ENCODE data around the gene GALNT7. TPM values are rescaled to one million over a fixed set of nuclear protein-coding genes. Genes with fewer than 3 reads are reported as not detected.

The GALNT7 gene
- total RNA-seq, 1 experiment from 2014 or later: 28.9 TPM

DNA sequence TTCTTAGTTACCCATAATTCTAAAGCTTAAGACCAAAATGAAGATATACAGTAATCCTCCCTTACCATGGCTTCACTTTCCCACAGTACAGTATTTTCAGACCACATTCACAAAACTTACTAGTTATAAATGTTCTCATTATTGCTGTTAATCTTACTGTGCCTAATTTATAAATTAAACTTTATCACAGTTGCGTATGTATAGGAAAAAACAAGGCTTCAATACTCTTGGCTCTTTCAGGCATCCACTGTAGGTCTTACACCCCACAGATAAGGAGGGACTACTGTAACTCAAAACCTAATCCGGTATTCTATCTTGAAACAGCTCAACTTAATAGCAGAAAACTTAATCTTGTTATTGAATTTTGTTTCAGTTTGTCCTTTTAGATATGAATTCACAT is 162.0 kb downstream of the GALNT7 start:
- H3K4me2 ChIP-seq (ENCODE audit: low read depth, low read length, poor library complexity, severe bottlenecking): no peak overlapping the region
- no peaks in the 10 kb centered on the region for H3K9me2 ChIP-seq (replicated peaks; ENCODE audit: insufficient read depth, low read length)
- H3K4me3 ChIP-seq (ENCODE audit: low read length): no peak overlapping the region
- H3K79me2 ChIP-seq (ENCODE audit: low read length): peaks cover 25% of the 10 kb centered on the region
- no peaks in the 10 kb centered on the region for H3K9me3 ChIP-seq (ENCODE audit: low read length)
- H2AFZ ChIP-seq (ENCODE audit: low read length): no peak overlapping the region
- no peak overlapping the region for H3K9ac ChIP-seq (ENCODE audit: low read length)
- peaks cover 27% of the 10 kb centered on the region for H3K36me3 ChIP-seq (ENCODE audit: insufficient read depth, low read length)
- H3K27me3 ChIP-seq (ENCODE audit: low read length): no peaks in the 10 kb centered on the region
- H3K4me1 ChIP-seq (ENCODE audit: low read length): peaks cover 18% of the 10 kb centered on the region
- no peak for DNase-seq
- no peaks in the 10 kb centered on the region for H4K20me1 ChIP-seq (ENCODE audit: insufficient read depth, low read depth, low read length)
- no peak overlapping the region for H3K27ac ChIP-seq (ENCODE audit: low read length)

DNA sequence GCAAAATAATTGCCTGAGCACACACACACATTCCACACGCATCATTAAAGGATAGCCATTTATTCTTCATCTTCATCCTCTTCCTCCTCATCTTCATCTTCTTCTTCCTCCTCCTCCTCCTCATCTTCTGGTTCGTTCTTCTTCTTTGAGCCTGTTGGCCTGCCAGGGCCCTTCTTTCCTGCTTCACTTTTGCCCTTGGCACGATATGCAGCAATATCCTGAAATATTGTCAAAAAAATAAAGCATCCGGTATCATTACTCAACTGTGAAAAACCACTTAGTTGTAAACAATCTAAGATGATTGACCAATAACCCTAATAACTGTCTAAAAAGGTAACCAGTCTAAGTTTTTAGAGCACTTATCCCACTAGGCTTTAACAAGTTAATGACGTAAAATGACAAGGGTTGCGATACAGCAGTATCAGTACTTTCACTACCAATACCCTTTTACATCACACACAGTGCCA is 163.4 kb downstream of the GALNT7 start:
- Histone ChIP-seq H3K9ac (ENCODE audit: low read length) (peak overlapping the region; percentile 97), H3K27me3 (ENCODE audit: low read length) (no peaks in the 10 kb centered on the region), H3K36me3 (ENCODE audit: insufficient read depth, low read length) (peaks cover 27% of the 10 kb centered on the region), H3K4me3 (ENCODE audit: low read length) (peak overlapping the region; percentile 85), H3K4me2 (ENCODE audit: low read depth, low read length, poor library complexity, severe bottlenecking) (peak overlapping the region; percentile 85), H3K79me2 (ENCODE audit: low read length) (peaks cover 25% of the 10 kb centered on the region), H3K9me3 (ENCODE audit: low read length) (no peaks in the 10 kb centered on the region), H4K20me1 (ENCODE audit: insufficient read depth, low read depth, low read length) (no peaks in the 10 kb centered on the region), H3K4me1 (ENCODE audit: low read length) (peaks cover 30% of the 10 kb centered on the region), H3K27ac (ENCODE audit: low read length) (peak overlapping the region; percentile 91), H3K9me2 (replicated peaks; ENCODE audit: insufficient read depth, low read length) (no peaks in the 10 kb centered on the region), H2AFZ (ENCODE audit: low read length) (no peak overlapping the region)
- DNase-seq: no peak

DNA sequence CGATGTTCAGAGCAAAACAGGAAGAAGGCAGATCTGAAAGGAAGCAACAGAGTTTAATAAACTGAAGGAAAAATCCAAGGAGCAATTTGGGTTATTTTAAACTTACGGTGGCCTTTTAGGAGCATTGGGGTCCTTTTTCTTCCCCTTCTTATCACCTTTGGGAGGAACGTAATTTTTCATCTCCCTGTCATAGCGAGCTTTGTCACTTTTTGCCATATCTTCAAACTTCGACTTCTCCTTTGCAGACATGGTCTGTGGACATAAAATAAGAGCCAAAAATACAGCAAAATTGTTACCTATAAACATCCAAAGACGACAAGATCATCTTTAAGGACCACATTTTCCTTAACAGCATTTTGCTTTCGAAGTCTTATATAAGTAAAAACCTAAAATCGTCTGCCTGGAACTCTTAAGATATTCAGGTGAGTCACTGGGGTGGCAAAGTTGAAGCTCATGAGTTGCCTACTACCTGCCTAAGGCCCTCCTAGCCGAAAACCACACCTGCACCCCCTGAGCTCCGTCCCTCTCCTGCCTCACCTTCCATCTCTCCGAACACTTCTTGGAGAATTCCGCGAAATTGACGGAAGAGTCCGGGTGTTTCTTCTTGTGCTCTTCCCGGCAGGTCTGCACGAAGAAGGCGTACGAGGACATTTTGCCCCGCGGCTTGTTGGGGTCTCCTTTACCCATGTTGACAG is 164.5 kb downstream of the GALNT7 start:
- peak overlapping the region; percentile 91 for H3K27ac ChIP-seq (ENCODE audit: low read length)
- H3K36me3 ChIP-seq (ENCODE audit: insufficient read depth, low read length): peaks cover 27% of the 10 kb centered on the region
- H3K4me1 ChIP-seq (ENCODE audit: low read length): peaks cover 30% of the 10 kb centered on the region
- H3K9me3 ChIP-seq (ENCODE audit: low read length): no peaks in the 10 kb centered on the region
- H2AFZ ChIP-seq (ENCODE audit: low read length): no peak overlapping the region
- no peaks in the 10 kb centered on the region for H3K27me3 ChIP-seq (ENCODE audit: low read length)
- peaks cover 25% of the 10 kb centered on the region for H3K79me2 ChIP-seq (ENCODE audit: low read length)
- H3K9me2 ChIP-seq (replicated peaks; ENCODE audit: insufficient read depth, low read length): no peaks in the 10 kb centered on the region
- DNase-seq: peak; percentile 55
- H3K9ac ChIP-seq (ENCODE audit: low read length): peak overlapping the region; percentile 97
- H3K4me3 ChIP-seq (ENCODE audit: low read length): peak overlapping the region; percentile 85
- peak overlapping the region; percentile 85 for H3K4me2 ChIP-seq (ENCODE audit: low read depth, low read length, poor library complexity, severe bottlenecking)
- no peaks in the 10 kb centered on the region for H4K20me1 ChIP-seq (ENCODE audit: insufficient read depth, low read depth, low read length)

DNA sequence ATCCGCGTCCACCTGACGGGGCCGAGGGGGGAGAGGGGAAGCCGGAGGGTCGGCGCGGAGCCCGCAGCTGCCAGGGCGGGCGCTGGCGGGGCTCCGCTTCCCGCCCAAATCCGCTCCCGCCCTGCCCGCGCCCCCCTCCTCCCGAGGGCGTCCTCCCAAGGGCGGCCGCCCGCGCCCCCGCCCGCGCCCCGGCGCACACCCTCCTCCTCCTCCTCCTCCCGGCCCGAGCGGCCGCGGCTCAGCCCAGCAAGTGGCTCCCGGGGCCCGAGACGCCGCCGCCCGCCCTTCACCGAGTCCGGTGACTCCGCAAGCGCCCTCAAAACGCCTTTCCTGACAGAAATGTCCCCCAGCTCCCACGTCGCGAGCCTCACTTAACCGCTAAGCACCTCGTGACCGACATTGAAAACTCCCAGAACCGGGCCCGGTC is 165.1 kb downstream of the GALNT7 start:
- Histone ChIP-seq H3K27ac (ENCODE audit: low read length) (peak overlapping the region; percentile 91), H3K79me2 (ENCODE audit: low read length) (peaks cover 25% of the 10 kb centered on the region), H3K9me2 (replicated peaks; ENCODE audit: insufficient read depth, low read length) (no peaks in the 10 kb centered on the region), H2AFZ (ENCODE audit: low read length) (no peak overlapping the region), H3K36me3 (ENCODE audit: insufficient read depth, low read length) (peaks cover 27% of the 10 kb centered on the region), H3K4me2 (ENCODE audit: low read depth, low read length, poor library complexity, severe bottlenecking) (peak overlapping the region; percentile 85), H3K4me3 (ENCODE audit: low read length) (peak overlapping the region; percentile 85), H3K9me3 (ENCODE audit: low read length) (no peaks in the 10 kb centered on the region), H3K9ac (ENCODE audit: low read length) (peak overlapping the region; percentile 97), H4K20me1 (ENCODE audit: insufficient read depth, low read depth, low read length) (no peaks in the 10 kb centered on the region), H3K27me3 (ENCODE audit: low read length) (no peaks in the 10 kb centered on the region), H3K4me1 (ENCODE audit: low read length) (peaks cover 30% of the 10 kb centered on the region)
- DNase-seq: peak; percentile 57

DNA sequence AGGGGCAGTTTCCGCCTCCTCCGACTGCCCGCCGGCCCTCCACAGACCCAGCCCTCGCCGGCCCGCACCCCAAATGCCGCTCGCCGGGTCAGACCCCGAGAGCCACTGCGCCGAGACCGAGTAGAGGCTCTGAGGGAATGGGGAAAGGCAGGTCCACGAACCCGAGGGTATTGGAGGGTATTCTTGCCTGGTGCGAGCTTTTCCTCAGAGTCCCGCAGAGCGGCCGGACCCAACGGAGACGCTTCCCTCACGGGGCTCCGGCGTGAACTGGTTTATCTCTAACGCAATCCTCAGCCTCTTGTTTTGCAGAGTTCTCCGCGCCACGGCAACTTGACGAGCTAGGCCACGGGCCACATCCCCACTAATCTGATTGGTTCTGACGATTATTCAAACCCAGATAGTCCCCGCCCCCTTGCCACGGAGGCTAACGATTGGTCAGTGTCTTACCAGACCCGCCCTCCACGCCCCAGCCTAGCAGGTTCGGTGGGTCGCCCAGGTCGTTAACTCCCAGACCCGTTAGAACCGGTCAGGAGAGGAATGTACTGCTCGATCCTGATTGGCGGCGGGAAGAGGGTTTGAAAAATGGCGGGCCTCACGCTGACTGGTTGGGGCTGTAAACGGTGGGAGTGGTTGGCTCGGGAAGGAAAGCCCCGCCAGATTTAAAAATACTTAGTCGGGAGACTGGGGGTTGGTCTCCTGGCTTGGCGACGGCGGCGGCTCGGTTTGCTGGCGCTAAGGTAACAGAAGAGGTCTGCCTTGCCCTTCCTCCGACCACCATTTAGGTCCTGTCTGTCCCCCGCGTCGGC is 165.7 kb downstream of the GALNT7 start, which contains the start of gene HMGB2:
HMGB2 (minus strand) TSS at position 274 of the 806 bp plus-strand sequence. CDS start 709 bp downstream, outside the sequence.
- peak within 1 kb of the TSS; percentile 85 for H3K4me3 ChIP-seq (ENCODE audit: low read length)
- H3K79me2 ChIP-seq (ENCODE audit: low read length): peaks cover 25% of the 10 kb centered on the region

DNA sequence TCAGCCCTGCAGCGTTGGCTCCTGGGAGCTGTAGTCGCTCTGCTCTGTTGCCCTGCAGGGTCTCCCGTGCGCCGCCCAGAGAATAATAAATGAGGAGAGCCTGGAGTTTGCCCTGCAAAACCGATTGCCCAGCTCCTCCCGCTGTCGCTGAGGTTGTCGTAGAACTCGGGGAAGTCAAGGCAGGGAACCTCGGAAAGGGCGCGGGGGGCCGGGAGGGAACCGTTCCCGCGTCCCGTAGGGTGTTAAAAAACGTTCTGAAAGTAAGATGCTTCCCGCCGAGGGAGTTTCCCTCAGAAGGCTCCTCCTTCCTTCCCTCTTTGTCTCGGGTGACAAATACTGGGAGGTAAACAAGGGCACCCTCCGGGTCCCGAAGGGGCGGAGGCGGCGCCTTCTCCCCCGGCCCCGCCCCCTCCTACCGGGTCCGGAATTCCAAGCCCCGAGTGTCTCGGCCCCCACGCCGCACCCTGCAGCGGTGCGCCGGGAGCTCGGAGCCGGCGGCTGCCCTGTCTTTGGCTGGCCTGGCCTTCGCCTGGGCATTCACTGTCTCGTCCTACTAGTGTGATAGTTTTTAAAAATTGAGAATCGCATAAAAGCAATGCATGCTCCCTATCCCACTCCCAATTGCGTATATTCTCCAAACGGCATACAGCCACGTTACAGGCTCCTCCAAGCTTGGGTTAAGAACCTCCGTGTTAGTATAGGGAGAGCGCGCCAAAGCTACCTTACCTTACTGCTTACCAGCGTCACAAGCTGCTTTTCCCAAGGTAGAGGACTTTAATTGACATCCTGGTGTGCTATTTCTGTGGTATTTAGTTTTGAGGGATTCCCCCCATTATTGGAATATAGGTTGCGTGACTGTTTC is 166.5 kb downstream of the GALNT7 start:
- peaks cover 20% of the 10 kb centered on the region for H3K36me3 ChIP-seq (ENCODE audit: insufficient read depth, low read length)
- no peaks in the 10 kb centered on the region for H3K9me3 ChIP-seq (ENCODE audit: low read length)
- DNase-seq: peak; percentile 55
- H3K79me2 ChIP-seq (ENCODE audit: low read length): peaks cover 25% of the 10 kb centered on the region
- no peaks in the 10 kb centered on the region for H3K27me3 ChIP-seq (ENCODE audit: low read length)
- H3K9ac ChIP-seq (ENCODE audit: low read length): peak overlapping the region; percentile 81
- H3K9me2 ChIP-seq (replicated peaks; ENCODE audit: insufficient read depth, low read length): no peaks in the 10 kb centered on the region
- no peaks in the 10 kb centered on the region for H4K20me1 ChIP-seq (ENCODE audit: insufficient read depth, low read depth, low read length)
- peaks cover 30% of the 10 kb centered on the region for H3K4me1 ChIP-seq (ENCODE audit: low read length)
- H3K27ac ChIP-seq (ENCODE audit: low read length): 0 out of 2 replicates have a peak overlapping the region, but pooled peaks have one; percentile 61
- peak overlapping the region; percentile 74 for H3K4me2 ChIP-seq (ENCODE audit: low read depth, low read length, poor library complexity, severe bottlenecking)
- no peak overlapping the region; the same call in 1 of the 2 replicates for H2AFZ ChIP-seq (ENCODE audit: low read length)
- peak overlapping the region; percentile 85 for H3K4me3 ChIP-seq (ENCODE audit: low read length)

More for the DNA sequence above, 165.7 kb downstream of the GALNT7 start, which contains the start of gene HMGB2:
- Histone ChIP-seq H3K27me3 (ENCODE audit: low read length) (no peaks in the 10 kb centered on the region), H3K9me2 (replicated peaks; ENCODE audit: insufficient read depth, low read length) (no peaks in the 10 kb centered on the region), H3K27ac (ENCODE audit: low read length) (peak within 1 kb of the TSS; percentile 91), H3K36me3 (ENCODE audit: insufficient read depth, low read length) (peaks cover 26% of the 10 kb centered on the region), H3K9me3 (ENCODE audit: low read length) (no peaks in the 10 kb centered on the region), H3K4me1 (ENCODE audit: low read length) (peaks cover 30% of the 10 kb centered on the region), H3K9ac (ENCODE audit: low read length) (peak within 1 kb of the TSS; percentile 97), H3K4me2 (ENCODE audit: low read depth, low read length, poor library complexity, severe bottlenecking) (peak within 1 kb of the TSS; percentile 85), H2AFZ (ENCODE audit: low read length) (no peak within 1 kb of the TSS; the same call in 1 of the 2 replicates), H4K20me1 (ENCODE audit: insufficient read depth, low read depth, low read length) (no peaks in the 10 kb centered on the region)
- peak; percentile 97 for DNase-seq

DNA sequence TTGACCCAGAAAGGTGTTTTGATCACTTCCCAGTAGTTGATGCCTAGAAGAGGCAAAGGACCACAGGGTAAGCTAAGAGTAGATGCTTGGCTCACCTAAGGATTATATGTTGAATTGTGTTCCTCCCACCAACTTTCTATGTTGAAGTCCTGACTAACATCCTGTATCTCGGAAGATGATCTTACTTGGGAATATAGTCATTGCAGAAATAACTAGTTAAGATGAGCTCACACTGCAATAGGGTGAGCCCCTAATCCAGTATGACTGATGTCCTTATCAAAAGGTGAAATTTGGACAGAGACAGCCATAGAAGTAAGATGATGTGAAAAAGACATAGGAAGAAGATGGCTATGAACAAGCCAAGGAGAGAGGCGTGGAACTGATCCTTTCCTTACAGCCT is 168.9 kb downstream of the GALNT7 start:
- Histone ChIP-seq H3K9ac (ENCODE audit: low read length) (no peak overlapping the region), H3K36me3 (ENCODE audit: insufficient read depth, low read length) (peaks cover 3% of the 10 kb centered on the region; the same call in 1 of the 2 replicates), H3K79me2 (ENCODE audit: low read length) (peaks cover 16% of the 10 kb centered on the region), H3K27ac (ENCODE audit: low read length) (no peak overlapping the region), H2AFZ (ENCODE audit: low read length) (no peak overlapping the region), H3K4me3 (ENCODE audit: low read length) (no peak overlapping the region), H3K9me3 (ENCODE audit: low read length) (no peaks in the 10 kb centered on the region), H3K4me1 (ENCODE audit: low read length) (peaks cover 21% of the 10 kb centered on the region), H3K9me2 (replicated peaks; ENCODE audit: insufficient read depth, low read length) (no peaks in the 10 kb centered on the region), H3K27me3 (ENCODE audit: low read length) (no peaks in the 10 kb centered on the region), H3K4me2 (ENCODE audit: low read depth, low read length, poor library complexity, severe bottlenecking) (no peak overlapping the region), H4K20me1 (ENCODE audit: insufficient read depth, low read depth, low read length) (no peaks in the 10 kb centered on the region)
- DNase-seq: no peak

Measured in Karpas-422 (cell line).